Muscle layer of duodenum (tissue), 2 donors: ENCODE data around the gene SAC3D1.
"Not testable (repeated sequence)": the region's sequence is repeated elsewhere in the genome, so short reads cannot be mapped to it uniquely, and the experiment has no call there.

Source experiments
- H3K27ac ChIP-seq: one replicate; pipeline ENCODE4 v1.7.0; 2013; ENCODE audit warnings: mild to moderate bottlenecking, low read length
- H3K27me3 ChIP-seq: one replicate; pipeline ENCODE4 v1.7.0; 2013; ENCODE audit warnings: low read depth, mild to moderate bottlenecking, control low read depth, low read length
- H3K36me3 ChIP-seq, 2 donors: one replicate each; pipeline ENCODE4 v1.7.0; 2013; ENCODE audit warnings: low read length in 2 of 2, control low read depth in 1 of 2, mild to moderate bottlenecking in 1 of 2; ENCODE audit not compliant: insufficient read depth in 2 of 2, control insufficient read depth in 1 of 2
- H3K4me1 ChIP-seq, 2 donors: one replicate each; pipeline ENCODE4 v1.7.0; 2013; ENCODE audit warnings: low read length in 2 of 2, mild to moderate bottlenecking in 2 of 2, control low read depth in 1 of 2, moderate library complexity in 1 of 2; ENCODE audit not compliant: insufficient read depth in 2 of 2, control insufficient read depth in 1 of 2
- H3K4me3 ChIP-seq, 2 donors: one replicate each; pipeline ENCODE4 v1.7.0; 2013; ENCODE audit warnings: low read length in 2 of 2, low read depth in 1 of 2, mild to moderate bottlenecking in 1 of 2
- H3K9me3 ChIP-seq, 2 donors: one replicate each; pipeline ENCODE4 v1.7.0; 2013; ENCODE audit warnings: low read length in 2 of 2, control low read depth in 1 of 2, mild to moderate bottlenecking in 1 of 2; ENCODE audit not compliant: control insufficient read depth in 1 of 2
- donor health status: healthy.

Gene SAC3D1

DNA sequence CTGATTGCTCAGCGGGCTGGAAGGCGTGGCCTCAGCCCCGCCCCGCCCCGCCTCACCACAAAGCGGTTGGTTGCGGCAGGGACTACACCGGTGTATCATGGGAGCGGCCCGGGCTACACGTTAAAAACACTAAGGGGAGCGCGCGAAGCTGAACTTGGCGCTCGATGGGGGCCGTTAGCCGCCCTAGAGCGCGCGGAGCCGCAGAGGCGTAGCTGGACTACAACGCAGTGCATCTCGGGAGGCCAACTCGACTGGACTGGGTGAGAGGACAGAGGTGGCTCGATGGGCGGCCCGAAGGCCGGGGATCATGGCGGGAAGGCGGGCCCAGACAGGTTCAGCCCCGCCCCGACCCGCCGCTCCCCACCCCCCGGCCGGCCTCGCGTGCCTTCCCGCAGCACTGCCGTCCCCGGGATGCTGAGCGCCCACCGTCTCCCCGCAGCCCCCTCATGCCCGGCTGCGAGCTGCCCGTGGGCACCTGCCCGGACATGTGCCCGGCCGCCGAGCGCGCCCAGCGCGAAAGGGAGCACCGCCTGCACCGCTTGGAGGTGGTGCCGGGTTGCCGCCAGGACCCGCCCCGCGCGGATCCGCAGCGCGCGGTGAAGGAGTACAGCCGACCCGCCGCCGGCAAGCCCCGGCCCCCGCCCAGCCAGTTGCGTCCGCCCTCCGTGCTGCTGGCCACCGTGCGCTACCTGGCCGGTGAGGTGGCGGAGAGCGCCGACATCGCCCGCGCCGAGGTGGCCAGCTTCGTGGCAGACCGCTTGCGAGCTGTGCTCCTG is at the start of gene SAC3D1:
TSS of gene SAC3D1 (plus strand) at position 364 of the 776 bp plus-strand sequence. CDS start at position 447, 83 bp downstream.
- Histone ChIP-seq H3K36me3 (peaks cover 15 to 26% of the 10 kb centered on the region in 2 donors), H3K9me3 (no peaks in the 10 kb centered on the region), H3K27ac (peak within 1 kb of the TSS; percentile 51), H3K27me3 (no peaks in the 10 kb centered on the region), H3K4me3 (peak within 1 kb of the TSS; percentile 59 to 95), H3K4me1 (peaks cover 0 to 27% of the 10 kb centered on the region in 2 donors)

DNA sequence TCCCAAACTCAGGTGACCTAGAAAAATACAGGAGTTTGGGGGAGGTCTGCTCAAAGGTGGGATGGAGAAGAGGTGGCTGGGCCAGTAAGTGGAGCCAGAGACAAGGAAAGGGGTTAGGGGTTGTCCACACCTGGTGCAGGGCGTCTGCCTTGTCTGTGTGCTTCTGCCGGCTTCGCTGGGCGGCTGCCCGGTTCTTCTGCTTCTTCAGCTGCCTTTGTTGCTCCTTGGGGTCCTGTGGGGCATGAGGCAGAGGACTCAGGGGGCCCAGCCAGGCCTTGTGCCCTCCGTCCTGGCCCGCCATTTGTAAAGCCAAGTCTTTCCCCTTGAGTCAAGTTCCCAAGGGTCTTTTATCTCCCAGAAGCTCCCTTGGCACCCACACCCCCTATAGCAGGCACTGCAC is 46.7 kb upstream of the SAC3D1 start:
- H3K36me3 ChIP-seq = peaks cover 0 to 10% of the 10 kb centered on the region in 2 donors
- peaks cover 8 to 25% of the 10 kb centered on the region in 2 donors for H3K4me1 ChIP-seq
- no peak overlapping the region for H3K4me3 ChIP-seq
- H3K27me3 ChIP-seq = no peaks in the 10 kb centered on the region
- H3K27ac ChIP-seq = no peak overlapping the region
- H3K9me3 ChIP-seq = no peaks in the 10 kb centered on the region

DNA sequence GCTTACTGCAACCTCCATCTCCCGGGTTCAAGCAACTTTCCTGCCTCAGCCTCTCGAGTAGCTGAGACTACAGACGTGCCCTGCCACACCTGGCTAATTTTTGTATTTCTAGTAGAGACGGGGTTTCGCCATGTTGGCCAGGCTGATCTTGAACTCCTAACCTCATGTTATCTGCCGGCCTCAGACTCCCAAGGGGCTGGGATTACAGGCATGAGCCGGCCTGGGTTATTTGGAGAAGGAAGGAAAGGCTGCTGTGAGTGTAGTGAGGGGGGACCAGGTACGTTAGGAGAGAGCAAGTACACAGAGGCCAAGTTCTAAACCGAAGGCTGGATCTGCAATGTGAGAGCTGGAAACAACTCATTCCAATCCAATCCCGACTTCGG is 44.7 kb upstream of the SAC3D1 start:
- peak overlapping the region; percentile 91 for H3K27ac ChIP-seq
- peaks cover 0 to 10% of the 10 kb centered on the region in 2 donors for H3K36me3 ChIP-seq
- H3K27me3 ChIP-seq = no peaks in the 10 kb centered on the region
- H3K4me1 ChIP-seq = peaks cover 8 to 18% of the 10 kb centered on the region in 2 donors
- H3K9me3 ChIP-seq = no peaks in the 10 kb centered on the region
- H3K4me3 ChIP-seq = peak overlapping the region; percentile 74 to 88

DNA sequence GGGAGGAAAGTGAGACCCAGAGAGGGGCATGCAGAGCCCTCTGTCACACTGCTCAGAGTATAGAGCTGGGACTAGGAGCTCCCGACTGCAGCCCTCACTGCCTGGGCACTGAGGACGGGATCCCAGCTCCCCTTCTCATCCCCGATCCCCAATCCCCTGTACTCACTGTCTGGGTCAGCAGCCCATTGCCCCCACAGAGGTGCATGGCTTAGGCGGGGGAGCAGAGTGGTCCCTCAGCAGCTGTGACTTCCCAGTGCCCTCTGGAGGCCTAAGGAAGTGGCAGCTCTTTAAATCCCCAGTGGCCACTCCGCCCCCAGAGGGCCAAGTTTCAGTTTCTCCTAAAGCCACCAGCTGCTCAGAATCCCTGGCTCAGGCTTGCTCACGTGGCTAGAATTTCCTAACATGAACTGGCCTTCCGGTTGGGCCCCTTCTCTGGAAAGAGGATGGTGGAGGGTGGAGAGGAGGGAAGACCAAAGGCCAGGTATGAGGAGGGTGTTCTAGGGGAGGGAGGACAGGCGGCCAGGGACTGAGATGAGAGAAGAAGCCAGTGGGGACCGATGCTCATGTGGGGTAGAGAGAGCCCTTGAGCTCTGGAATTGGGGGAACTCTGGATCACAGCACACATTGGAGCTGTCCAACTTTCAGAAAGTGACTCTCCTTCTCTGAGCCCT is 44.2 kb upstream of the SAC3D1 start, which contains the start of gene BATF2:
TSS of gene BATF2 (minus strand) at position 262 of the 671 bp plus-strand sequence. CDS start at position 205, 57 bp downstream.
- Histone ChIP-seq H3K27me3 (no peaks in the 10 kb centered on the region), H3K36me3 (peaks cover 0 to 10% of the 10 kb centered on the region in 2 donors), H3K4me3 (peak within 1 kb of the TSS; percentile 74 to 88), H3K9me3 (no peaks in the 10 kb centered on the region), H3K4me1 (peaks cover 8 to 18% of the 10 kb centered on the region in 2 donors), H3K27ac (peak within 1 kb of the TSS; percentile 91)

DNA sequence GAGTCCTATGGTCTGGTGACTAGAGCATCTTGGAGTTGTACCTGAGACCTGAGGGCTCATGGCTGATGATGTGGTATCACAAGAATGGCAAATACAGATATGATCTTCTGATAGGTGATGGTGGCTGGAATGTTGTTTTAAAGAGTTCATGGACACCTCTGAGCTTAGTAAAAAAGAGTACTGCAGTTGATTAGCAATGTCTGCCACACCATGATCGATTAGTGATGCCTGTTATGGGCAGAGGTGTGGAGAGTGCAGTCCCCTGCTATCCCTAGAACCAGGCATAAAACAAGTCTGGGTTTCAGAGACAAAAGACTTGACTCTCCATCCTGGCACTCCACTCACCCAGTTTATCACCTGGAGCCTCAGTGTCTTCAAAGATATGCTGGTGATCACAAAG is 42.9 kb upstream of the SAC3D1 start:
- H3K4me3 ChIP-seq = no peak overlapping the region
- H3K36me3 ChIP-seq = peaks cover 0 to 5% of the 10 kb centered on the region in 2 donors
- no peaks in the 10 kb centered on the region for H3K9me3 ChIP-seq
- peak overlapping the region; percentile 26 for H3K27ac ChIP-seq
- H3K27me3 ChIP-seq = no peaks in the 10 kb centered on the region
- peaks cover 8 to 18% of the 10 kb centered on the region in 2 donors for H3K4me1 ChIP-seq

DNA sequence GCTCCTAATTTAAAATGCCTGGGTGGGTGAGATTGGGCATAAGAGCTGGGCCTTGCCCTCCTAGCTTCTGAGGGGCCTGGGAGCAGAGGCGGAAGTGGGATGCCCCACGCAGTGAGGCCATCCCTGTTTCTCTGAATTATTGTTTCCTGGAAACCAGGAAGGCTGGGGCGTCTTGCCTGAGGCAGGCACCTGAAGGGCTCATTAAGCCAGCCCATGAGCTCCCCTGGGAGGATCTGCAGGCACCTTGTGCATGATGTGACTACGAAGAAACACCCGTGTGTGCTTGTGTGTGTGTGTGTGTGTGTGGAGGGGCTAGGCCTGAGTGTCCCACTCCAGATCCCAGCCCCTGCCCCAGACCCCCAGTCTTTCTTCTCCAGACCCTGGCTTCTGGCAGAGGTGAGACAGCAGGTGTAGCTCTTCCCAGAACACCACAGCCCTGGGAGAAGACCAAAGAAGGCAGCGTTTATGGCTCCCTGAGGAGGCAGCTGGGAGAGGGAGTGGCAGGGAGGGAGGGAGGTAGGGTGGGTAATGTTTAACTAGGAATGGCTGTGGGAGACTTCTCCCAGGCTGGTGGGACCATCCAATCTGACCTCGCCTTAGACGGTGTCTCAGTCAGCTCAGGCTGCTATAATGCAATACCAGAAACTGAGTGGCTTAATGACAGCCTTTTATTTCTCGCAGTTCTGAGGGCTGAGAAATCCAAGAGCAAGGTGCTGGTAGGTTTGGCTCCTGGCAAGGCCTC is 42.1 kb upstream of the SAC3D1 start:
- Histone ChIP-seq H3K4me1 (peaks cover 8 to 18% of the 10 kb centered on the region in 2 donors), H3K36me3 (peaks cover 0 to 5% of the 10 kb centered on the region in 2 donors), H3K27ac (peak overlapping the region; percentile 26), H3K4me3 (no peak overlapping the region), H3K9me3 (no peaks in the 10 kb centered on the region), H3K27me3 (no peaks in the 10 kb centered on the region)

DNA sequence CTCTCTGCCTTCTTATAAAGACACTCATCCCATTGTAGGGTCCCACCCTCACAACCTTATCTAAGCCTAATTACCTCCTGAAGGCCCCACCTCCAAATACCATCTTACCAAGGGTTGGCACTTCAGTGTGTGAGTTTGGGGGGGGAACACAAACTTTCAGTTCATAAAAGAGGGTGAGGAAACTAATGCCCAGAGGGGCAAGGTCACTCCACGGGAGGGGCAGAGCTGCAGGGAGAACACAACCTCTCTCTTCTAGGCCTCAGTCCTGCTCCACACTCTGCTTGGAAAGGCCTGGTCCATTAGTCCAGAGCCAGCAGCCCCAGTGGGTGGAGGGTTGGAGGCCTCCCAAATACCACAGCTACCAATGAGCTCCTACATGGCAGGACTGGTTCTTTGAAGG is 41.5 kb upstream of the SAC3D1 start:
- Histone ChIP-seq H3K36me3 (no peaks in the 10 kb centered on the region), H3K27me3 (no peaks in the 10 kb centered on the region), H3K27ac (peak overlapping the region; percentile 3), H3K4me1 (peaks cover 8 to 18% of the 10 kb centered on the region in 2 donors), H3K4me3 (no peak overlapping the region), H3K9me3 (no peaks in the 10 kb centered on the region)

DNA sequence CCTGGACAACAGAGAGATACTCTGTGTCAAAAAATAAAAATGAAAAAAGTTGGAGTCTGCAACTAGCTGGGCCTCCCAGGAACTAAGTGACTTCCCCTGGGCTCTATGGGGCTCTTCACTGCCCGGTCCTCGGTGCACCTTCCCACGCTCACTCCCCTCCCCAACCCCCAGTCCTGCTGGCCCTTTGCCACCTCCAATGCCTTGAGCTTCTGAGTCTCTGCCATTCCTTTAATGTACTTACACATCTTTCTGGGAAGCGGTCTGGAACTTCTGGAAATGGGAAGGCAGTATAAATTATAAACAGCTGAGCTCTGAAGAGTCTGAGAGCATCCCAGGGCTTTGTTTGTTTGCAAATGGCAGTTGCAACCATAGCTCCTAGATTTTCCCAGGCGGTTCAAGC is 38.3 kb upstream of the SAC3D1 start:
- no peaks in the 10 kb centered on the region for H3K36me3 ChIP-seq
- no peak overlapping the region for H3K27ac ChIP-seq
- no peaks in the 10 kb centered on the region for H3K27me3 ChIP-seq
- H3K4me3 ChIP-seq = no peak overlapping the region
- H3K4me1 ChIP-seq = no peaks in the 10 kb centered on the region
- H3K9me3 ChIP-seq = no peaks in the 10 kb centered on the region

DNA sequence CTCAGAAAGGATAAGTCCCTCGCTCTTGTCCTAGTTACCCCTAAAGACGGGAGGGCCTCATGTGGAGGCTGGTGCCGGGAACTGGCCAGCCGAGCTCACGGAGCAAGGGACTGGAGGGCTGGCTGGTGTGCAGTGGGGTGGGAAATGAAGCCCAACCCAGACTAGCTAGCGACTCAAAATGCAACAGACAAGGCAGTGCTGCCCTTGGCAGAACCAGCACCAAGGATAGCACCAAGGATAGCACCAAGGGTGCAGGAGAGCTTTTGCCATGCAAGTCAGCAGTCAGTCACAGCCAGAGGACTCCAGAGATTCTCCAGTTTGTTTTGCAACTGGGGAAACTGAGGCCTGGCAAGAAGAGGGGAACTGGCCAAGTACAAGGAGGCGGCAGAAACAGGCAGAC is 37.7 kb upstream of the SAC3D1 start:
- Histone ChIP-seq H3K27me3 (no peaks in the 10 kb centered on the region), H3K4me1 (no peaks in the 10 kb centered on the region), H3K9me3 (no peaks in the 10 kb centered on the region), H3K27ac (no peak overlapping the region), H3K4me3 (no peak overlapping the region), H3K36me3 (no peaks in the 10 kb centered on the region)

DNA sequence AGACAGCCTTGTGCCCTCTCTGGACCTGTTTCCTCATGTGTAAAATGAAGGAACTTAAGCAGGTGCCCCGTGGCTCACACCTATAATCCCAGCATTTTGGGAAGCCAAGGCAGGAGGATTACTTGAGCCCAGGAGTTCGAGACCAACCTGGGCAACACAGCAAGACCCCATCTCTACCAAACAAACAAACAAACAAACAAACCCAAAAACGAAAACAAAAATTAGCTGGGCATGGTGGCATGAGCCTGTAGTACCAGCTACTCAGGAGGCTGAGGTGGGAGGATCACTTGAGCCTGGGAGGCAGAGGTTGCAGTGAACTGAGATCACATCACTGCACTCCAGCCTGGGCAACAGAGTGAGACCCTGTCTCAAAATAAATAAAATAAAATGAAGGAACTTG is 37.0 kb upstream of the SAC3D1 start:
- H3K36me3 ChIP-seq = not testable (repeated sequence)

DNA sequence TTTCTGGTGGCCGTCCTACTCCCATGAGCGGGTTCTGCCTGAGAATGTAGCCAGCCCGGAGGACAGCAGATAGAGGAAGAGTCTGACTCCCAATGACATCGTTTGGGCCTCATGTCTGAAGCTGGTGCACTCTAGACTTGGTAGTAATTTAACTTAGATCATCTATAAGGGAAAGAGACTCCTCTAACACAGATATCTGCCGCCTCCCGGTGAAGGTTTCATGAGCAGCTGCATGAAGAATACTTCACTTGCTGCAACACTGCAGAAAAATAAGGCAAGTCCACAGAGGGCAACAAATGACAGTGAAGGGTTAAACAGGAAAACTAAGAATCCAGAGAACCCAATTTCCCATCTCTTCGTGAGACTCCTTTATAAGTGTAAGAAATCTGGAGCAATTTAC is 33.0 kb upstream of the SAC3D1 start:
- H3K27me3 ChIP-seq = no peaks in the 10 kb centered on the region

More for the DNA sequence above, 37.0 kb upstream of the SAC3D1 start:
- H3K27me3 ChIP-seq, H3K9me3 ChIP-seq, H3K27ac ChIP-seq, H3K4me1 ChIP-seq, H3K4me3 ChIP-seq: not testable (repeated sequence)

More for the DNA sequence above, 33.0 kb upstream of the SAC3D1 start:
- H3K36me3 ChIP-seq = no peaks in the 10 kb centered on the region
- H3K9me3 ChIP-seq = no peaks in the 10 kb centered on the region
- peaks cover under 1 to 2% of the 10 kb centered on the region in 2 donors for H3K4me1 ChIP-seq
- H3K4me3 ChIP-seq = no peak overlapping the region
- H3K27ac ChIP-seq = no peak overlapping the region
